HT-29 (cell line): ENCODE results near the gene FBXL7. TPM values are rescaled to one million over a fixed set of nuclear protein-coding genes. Genes with fewer than 3 reads are reported as not detected.

Experiments
- DNase-seq: peaks from one replicate; pipeline ENCODE4 v3.0.0-alpha.2; 2015; ENCODE audit warnings: low spot score
- total RNA-seq: library from RNA; depleted of rRNA; stranded (reverse); fragments of >200 nt; shearing (Covaris generic); gene quantifications from 2 replicates; pipeline ENCODE4 v1.2.3, GENCODE V29; 2014

Gene FBXL7
- total RNA-seq, 1 experiment from 2014 or later, result not detected

DNA sequence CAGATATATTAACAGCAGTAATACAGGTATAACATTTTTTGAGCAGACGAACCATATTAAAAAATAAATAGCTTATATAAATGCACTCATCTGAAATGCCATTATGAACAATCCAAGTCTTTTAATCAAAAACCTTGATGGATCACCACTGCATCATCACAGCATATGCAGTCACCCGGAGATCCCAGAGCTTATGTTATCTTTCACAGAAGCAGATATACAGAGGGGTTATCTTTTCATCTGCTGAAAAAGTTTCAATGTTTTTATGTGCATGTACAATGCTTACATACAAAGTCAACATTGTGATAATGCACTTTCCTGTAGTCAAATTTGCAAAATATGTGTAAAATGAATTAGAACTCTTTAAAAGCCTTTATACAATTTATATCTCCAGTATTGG lies 211.9 kb downstream of the FBXL7 start:
- DNase-seq, result no peak

DNA sequence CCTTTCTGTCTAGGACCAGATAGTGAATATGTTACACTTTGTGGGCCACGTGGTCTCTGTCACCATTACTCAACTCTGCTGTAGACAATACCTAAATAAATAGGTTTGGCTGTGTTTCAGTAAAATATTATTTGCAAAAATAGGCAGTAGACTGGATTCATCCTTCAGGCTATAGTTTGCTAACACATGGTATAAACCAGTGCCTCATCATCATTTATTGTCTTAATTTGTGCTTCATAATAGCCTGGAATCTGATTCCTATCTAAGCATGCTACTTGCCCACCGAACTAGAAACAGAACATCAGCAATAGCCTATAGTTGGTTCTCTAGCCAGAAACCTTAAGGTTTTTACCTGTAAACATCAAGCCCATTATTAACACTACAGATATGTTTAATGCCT lies 215.6 kb downstream of the FBXL7 start:
- DNase-seq, result no peak

DNA sequence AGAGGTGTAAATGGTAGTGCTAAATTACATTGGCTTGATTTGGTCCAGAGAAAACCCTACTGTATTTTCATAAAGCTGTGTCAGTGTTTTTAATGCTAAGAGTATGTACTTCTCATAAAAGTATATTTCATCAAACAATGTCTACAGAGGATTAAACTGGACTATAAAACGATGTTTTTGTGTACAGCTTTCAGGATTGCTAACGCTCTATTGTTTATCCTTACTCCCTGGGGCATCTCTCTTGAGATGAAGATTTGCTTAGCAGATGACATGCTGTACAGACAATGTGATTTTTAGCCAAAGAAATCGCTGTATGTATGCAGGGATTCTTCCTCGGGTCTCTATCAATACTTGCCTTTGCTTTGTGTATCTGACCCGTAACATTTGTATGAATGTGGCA lies 216.0 kb downstream of the FBXL7 start:
- no peak for DNase-seq

DNA sequence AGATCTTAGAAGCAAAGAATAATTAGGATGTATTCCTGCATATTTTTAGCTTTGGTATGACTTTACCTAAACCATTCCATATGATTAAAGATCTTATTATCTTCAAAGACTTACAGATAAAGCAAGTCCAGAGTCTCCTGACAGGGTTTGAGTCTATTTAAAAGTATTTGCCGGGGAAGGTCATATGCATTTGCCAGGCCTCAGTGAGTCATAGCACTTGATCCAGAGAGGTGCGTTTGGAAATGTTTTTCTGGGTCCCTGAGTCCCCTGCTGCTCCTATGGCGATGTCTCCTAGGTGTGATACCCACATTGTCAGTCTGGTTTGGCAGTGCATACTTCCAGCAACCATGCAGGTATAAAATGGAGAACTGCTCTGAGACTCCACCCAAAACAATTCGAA lies 217.0 kb downstream of the FBXL7 start:
- DNase-seq, result no peak

DNA sequence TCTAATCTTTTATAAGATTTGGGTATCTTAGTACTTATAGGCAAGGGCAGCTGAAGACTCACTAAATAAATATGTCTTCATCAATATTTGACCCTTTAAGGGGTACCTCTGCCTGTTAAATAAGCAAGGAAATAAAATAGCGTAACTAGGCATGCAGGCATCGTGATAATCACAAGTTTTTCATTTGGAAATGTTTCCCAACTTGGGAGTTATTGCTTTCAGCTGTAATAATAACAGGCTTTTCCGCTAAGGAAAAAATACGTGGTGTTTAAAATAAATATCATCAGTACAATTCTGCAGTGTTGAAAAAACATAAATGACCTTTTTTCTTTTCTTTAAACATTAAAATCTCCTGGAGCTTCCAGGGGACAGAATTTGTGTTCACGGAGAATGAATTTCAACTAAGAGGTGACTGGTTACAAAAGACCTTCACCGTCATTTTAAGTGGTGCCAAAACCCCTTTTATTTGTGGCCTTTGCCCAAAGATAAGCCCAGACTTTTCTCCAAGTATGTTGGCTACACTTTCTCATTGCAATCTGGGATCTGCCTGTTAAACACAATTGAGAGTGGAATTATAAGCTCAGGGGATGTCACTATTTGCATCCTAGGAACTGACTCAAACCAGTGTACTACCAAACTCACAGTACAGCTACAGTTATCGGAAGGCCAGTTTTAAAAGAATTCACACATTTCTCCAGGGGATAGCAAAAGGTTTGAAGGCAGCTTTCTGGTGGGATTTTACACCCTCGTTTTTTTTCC lies 218.6 kb downstream of the FBXL7 start:
- no peak for DNase-seq

DNA sequence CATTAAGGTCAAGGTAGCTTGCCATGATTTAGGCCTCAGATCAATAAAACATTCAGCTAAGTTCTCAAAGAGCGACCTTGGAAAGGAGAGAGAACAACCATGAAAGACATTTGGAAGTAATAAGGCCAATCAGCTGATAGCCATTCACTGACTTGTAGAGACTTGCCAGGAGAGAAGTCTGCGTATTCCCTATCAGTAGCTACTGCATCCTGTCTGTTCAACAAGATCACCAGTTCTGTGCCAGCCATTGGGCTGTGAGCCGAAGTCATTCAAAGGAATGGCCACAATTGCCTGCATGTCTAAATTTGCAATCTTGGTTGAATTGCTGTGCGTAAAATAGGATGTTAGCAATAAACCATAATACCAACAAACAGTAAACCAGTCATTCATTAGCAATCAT lies 219.8 kb downstream of the FBXL7 start:
- no peak for DNase-seq

DNA sequence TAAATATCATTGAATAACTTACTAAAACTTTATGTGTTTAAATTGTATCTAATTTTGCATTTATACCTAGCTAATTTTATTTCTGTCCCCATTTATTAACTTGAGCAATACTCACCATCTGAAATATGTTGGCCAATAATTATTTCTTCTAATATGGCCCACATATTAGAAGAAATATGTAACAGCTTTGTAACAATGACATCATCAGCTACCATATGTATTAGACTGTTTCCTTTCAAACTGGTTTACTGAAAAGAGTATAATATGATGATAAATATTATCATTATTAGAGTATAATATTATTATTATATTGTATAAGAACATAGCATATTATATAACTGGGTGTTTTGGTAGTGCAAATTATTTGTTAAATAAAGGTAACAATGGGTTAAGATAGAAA lies 220.5 kb downstream of the FBXL7 start:
- DNase-seq, result no peak

DNA sequence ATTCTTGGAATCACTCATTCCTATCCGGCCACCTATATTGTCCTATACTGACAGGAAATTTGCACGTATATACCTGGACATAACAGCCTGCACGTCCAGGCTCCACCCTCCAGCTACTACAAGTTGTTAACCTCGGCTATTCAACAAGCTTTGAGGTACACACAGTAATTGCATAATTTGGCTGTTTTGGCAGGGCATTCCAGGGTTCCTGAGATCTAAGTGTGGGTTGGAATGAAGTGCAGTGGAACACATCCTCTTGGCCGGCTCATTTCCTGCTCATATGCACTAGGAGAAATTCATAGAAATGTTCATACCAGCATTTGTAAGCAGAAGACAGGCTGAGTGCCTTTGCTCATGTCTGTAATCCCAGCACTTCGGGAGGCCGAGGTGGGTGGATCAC lies 222.3 kb downstream of the FBXL7 start:
- DNase-seq, result no peak

DNA sequence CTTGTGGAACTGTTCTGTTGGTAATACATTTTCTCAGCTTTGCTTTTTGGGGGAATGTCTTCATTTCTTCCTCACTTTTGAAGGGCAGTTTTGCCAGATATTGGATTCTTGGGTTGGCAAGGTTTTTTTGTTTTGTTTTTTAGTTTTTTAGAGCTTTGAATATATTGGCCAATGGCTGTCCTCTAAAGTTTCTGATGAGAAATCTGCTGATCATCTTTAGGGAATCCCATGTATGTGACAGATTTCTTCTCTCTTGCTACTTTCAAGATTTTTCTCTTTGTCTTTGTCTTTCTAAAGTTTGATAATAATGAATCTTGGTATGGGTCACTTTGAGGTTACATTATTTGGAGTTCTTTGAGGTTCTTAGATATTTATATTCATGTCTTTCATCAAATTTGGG lies 227.4 kb downstream of the FBXL7 start:
- DNase-seq, result no peak

DNA sequence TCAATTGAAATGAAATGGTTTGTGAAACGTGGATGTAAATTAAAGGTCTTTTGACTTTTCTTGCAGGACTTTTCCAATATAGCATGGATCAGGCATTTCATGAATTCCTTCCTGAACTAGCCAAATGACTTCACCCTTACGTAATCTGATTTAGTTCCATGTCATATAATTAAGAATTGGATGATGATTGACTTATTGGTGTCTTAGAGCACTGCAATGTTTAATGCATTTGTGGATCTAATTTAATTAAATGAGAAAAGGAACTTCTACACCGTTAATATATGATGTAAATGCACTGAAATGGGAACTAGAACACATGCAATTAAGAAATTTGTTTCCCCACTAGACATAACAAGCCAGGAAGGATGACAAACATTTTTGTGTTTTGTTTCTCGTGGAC lies 228.8 kb downstream of the FBXL7 start:
- no peak for DNase-seq

DNA sequence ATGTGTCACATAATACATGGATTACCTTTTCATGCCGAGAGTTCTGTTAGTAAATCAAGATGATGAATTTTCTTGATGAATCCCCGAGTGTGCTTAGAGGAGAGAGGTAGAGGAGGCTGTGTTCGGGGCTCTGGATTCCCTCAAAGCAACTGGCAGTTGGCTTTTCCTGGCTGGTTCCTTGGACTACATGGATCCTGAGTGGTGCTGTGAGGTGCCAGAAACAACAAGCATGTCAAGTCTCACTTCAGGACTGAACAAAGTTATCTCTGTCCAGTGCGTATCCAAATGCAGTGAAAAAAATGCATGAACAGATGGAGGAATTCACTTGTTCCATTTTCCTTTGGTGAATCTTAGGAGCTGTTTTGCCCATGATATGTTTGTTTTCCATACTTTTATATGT lies 231.7 kb downstream of the FBXL7 start:
- DNase-seq, result no peak

DNA sequence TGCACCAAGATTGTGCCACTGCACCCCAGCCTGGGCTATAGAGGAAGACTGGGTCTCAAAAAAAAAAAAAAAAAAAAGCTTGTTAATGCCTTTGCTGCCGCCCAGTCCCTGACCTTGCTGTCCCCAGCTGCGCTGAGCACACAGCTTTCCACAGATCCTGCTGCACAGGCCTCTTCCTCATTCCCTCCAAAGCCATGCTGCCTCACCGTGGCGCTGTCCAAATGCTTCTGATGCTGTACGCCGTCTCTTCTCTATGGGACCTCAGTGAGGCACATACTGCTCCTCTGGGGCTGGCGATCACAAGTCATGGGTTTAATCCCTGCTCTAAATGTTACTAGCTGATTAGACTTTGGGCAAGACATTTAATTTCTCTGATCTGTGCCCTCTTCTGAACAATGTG lies 234.1 kb downstream of the FBXL7 start:
- peak; percentile 33 for DNase-seq

DNA sequence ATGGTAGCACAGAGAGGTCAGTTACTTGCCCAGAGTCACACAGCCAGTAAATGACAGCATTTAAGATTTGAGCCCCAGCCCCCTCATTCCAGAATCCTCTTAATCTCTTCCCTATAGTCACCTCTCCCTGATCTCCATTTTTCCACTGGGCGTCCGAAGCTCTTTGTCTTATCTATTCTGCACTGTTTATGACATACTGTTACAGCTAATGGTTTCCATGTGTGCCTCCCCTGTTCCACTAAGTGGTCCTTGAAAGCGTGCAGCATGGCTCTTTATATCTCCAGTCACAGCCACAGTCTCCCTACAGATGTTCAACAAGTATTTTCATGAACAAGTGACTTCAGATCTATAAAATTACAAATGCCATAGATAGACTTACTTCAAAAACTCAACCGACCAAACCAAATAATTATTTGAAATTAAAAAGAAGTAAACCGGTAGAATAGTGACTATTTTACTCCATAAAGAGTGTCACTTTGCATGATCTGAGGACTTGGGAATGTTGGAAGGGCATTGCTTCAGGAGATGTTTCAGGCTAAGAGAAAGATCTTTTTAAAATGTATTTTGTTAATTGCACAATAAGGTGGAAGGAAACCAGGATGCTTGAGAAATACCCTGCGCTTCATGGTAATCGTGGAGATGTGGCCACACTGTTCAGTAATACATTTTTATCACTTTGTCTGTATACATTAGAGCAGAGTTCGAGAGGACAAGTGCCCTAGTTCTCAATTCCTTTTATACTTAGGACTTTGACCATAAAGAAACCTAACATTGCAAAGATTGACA lies 237.2 kb downstream of the FBXL7 start:
- DNase-seq, result no peak

DNA sequence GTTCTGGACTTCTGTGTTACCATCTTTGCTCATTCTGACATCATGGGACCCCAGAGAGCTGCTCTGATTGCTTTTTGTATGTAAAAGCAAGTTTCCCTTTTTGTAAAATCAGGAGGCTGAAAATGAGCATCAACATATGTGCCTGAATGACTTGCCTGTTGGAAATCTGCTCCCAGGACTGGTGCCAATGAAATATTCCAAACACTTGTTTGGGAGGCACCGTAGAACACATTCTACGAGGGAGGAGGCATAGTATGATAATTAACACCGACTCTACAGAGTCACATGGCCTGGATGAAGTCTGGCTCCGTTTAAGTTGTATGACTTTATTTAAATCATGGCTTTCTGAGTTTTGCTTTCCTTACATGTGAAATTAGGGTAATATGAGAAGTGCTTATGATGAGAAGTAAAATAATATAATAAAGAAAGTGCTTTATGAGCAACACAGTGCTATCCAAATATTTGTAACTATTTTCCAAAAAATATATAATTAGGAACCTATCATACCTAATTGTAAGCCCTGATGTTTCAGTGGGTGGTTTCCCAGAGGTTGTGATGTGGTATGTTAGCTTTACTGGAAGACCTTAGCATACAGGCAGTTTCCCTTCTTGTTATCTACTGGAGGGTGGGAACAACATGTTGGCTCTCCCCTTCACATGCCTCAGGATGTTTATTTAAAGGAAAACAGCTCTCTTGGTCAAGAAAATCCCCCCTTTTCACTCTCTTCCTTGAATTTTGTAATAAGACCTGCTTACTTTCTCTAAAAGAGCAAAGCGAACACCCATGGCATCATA lies 238.1 kb downstream of the FBXL7 start:
- no peak for DNase-seq

DNA sequence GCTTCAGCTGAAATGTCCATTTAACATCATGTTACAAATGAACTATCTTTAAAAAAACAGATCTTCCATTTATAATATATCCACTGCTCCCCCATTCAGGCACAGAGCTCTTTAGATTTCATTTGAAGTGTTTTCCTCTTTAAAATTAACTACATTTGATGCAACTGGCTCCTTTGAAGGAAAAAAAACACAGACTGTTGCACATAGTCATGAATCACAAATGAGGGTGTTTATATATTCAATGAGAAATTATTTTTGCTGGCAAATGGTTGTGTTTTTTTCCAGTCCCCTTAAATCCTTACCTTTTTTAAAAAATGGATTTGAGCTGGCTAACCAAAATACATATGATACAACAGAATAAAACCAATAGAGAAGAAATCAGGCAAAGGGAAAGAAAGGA lies 240.4 kb downstream of the FBXL7 start:
- no peak for DNase-seq

DNA sequence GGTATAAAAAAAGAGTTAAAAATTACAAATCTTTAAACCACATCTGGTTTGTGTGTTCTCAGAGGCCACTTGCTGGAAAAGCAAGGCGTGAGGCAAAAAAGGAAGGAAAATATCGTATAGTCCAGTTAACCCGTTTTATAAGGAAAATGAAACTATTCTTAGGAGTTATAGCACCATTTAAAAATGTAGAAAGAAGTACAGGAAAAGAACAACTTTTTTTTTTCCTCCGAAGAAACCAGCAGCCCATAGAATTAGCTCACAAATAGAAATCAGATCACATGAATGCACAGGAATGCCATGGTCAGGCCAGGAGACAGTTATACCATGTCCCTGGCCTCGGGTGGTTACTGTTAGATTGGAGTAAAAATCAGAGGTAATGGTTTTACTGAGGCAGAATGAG lies 241.6 kb downstream of the FBXL7 start:
- DNase-seq, result no peak

DNA sequence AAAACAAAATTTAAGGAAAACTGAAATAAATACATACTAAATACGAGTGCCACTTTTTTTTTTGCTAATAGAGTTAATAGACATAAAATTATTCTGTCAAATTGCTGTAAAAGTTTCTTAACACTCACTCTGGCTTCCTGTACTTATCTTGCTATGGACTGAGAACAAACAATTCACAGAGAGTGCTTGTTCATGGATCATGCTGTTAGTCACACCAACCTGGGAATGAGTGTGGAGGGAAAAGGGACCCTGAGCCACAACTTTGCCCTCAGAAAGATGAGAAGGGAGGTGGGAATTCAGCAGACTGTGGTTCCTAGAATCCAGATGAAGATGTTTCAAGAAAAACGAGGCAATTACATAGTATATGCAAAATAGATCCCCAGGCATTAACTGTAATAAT lies 246.9 kb downstream of the FBXL7 start:
- DNase-seq, result no peak

DNA sequence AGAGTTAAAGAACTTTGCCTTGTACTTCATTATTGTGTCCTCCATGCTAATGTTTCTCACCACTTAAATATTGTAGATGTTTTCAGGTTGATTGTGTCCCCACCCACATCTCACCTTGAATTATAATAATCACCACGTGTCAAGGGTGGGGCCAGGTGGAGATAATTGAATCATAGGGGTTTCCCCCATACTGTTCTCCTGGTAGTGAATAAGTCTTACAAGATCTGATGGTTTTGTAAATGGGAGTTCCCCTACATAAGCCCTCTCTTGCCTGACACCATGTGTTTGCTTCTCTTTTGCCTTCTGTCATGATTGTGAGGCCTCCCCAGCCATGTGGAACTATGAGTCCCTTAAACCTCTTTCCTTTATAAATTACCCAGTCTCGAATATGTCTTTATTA lies 248.3 kb downstream of the FBXL7 start:
- DNase-seq, result no peak

DNA sequence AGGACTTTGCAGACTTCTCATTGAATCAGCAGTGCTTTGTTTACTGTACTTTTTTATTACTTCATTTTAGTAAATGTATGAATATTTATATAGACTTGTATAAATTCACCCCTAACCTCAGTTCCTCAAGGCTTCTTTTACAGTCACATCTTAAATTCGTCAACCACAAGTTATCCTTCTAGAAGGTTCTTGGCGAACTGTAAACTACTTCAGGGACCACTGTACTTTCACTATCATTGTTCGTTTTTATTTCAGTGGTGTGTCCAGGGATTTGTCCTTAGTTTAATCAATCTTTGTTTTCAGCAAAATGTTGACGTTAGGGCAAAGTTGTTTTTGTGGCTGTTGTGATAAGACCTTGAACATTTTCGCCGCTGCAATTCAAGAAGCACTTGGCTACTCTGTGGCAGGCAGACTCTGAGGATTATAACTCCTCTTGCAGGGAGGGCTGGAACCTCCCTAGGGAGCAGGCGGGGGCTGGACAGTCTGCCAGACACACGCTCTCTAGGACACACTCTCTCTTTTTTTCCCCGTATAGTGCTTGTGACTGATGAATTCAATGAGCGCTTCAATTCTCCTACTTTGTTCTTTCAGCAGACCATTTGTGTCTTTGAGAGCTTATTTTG lies 252.8 kb downstream of the FBXL7 start:
- DNase-seq, result no peak

DNA sequence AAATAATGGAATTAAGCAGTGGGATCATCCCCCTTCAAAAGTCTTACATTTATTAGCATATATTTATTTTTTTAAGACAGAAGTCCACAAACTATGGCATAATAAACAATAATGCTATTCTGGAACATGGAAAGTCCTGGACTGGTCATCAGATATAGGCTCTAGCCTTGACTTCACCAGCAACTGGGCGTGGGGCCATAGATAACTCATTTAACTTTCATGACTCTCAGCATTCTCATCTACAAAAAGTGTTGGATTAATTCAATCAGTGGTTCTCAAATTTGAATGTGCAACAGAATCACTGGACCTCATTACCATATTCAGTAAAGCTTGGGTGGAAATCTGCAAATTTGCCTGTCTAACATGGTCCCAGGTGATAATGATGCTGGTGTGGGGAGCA lies 253.8 kb downstream of the FBXL7 start:
- DNase-seq, result no peak

DNA sequence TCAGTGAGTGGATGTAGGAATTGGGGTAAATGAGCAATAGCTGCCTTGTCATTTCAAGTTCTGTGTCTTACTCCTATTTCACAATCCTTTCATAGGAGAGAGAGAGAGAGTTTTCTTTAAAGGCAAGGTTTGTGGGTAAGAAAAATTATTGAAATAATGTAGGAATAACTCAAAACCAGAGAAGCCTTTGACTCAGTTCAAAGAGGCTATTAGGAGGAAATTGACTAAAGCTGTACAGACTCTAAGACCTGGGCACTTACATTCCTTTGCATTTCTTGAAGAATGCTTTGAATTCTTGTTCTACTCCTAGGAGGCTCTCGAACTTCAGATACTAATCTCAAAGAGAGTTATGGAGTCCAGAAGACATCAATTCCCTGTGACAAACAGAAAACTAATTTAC lies 257.1 kb downstream of the FBXL7 start:
- DNase-seq, result no peak

DNA sequence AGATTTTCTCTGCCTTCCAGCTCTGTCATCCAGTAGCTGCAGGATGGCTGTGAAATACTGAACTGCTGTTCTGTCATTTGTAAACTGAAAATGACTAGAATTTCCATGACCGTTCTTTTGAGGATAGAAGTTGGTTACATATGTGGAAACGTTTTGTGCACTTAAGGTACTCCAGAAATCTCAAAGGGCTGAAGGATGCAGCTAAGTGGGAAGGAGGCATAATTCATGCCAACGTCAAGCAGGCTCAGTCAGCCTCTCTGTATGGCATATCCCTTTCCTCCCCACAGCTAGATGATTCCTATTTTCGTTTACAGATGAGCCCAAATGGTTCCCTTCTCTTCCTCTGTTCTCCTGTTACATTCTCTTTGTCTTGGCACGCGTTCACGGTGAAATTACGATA lies 257.6 kb downstream of the FBXL7 start:
- DNase-seq, result no peak
